ENCODE data around the gene MSX1. TPM values are rescaled to one million over a fixed set of nuclear protein-coding genes. Genes with fewer than 3 reads are reported as not detected.

Gene MSX1
- total RNA-seq, 1 experiment from 2014 or later: 210 TPM

DNA sequence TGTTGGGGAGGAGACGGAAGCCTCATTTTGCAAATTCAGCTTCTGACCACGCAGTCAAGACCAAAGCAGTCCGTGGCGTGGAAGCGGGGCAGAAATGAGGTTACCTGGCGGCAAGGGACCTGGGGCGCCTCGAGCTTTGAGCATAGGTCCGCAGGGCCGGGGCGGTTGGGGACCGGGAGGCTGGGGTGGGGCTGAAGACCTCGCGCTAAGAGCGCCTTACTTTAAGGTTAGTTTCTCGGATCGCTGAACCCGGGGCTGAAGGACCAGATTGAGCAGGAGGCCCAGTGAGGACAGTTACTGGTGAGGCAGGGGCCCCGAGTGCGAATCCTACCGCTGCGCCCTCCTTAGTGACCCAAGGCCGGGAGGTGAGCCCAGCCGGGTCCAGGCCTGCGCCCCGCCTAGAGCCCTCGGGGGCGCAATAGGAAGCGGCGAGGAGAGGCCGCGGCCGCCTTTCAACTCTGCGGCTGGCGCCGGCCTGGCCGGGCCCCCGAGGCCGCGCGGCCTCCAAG lies 7.5 kb downstream of the MSX1 start:
- DNase-seq (ENCODE audit: low spot score): no peak

DNA sequence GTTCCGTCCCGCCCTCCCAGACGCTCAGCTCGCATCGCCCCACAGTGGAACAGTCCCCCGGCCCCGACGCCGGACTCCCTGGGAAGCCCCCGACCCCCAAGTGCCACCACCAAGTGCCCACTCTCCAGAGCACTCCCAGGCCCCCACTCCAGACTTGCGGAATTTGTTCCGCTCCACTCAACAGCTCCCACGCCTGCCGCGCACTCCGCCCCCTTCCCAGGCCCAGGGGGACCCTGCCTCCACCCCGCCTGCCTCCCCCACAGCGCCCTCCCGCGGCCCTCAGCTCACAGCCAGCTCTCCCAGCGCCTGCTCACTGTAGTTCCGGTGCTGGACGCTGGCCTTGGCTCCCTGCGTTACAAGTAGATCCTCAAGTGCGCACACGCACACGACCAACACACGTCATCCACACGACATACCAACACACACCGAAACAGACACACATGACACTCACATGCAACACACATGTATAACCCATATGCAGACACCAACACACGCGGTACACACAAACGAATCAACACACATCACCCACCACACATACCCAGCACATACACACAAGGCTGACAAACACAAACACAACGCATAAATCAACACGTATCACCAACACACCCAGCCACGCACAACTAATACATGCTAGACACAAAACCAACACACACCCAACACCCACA lies 8.0 kb downstream of the MSX1 start:
- DNase-seq (ENCODE audit: low spot score): no peak
- in situ Hi-C loops (cut with HindIII; ENCODE audit: low sequenced_read_pairs): no loop called here

More for the DNA sequence above, 7.5 kb downstream of the MSX1 start:
- in situ Hi-C loops (cut with HindIII; ENCODE audit: low sequenced_read_pairs): no loop called here

DNA sequence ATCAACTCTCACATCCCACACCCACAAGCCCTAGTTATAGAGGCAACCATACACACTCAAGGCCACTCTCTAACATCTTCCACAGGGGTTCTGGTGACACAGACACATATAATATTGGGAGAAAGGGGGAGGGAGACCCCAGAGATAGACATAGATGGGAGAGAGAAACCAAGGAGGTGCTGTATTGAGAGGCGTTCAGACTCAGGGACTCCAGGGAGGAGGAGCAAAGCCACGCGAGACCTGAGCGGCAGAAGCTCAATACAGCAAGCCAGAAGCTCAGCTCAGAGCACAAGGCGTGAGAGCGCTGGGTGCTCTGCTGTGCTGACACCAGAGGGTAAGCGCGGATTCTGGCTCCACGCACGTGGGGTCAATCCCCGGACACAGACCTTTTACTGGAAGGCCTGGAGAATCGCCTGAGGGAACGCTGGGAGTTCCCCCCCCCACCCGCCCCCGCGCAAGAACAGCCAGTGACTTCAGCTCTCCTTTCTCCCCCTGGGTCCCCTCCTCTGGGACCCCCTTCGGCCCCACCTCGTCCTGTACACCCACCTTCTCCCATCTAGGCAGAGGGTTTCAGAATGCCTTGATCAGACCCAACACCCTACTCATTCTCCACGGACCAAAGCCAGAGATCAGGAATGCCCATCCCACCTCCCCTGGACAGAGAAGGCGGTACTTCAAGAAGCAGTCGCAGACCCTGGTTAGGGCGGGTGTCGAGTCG lies 8.7 kb downstream of the MSX1 start:
- in situ Hi-C loops (cut with HindIII; ENCODE audit: low sequenced_read_pairs): no loop called here
- no peak for DNase-seq (ENCODE audit: low spot score)

DNA sequence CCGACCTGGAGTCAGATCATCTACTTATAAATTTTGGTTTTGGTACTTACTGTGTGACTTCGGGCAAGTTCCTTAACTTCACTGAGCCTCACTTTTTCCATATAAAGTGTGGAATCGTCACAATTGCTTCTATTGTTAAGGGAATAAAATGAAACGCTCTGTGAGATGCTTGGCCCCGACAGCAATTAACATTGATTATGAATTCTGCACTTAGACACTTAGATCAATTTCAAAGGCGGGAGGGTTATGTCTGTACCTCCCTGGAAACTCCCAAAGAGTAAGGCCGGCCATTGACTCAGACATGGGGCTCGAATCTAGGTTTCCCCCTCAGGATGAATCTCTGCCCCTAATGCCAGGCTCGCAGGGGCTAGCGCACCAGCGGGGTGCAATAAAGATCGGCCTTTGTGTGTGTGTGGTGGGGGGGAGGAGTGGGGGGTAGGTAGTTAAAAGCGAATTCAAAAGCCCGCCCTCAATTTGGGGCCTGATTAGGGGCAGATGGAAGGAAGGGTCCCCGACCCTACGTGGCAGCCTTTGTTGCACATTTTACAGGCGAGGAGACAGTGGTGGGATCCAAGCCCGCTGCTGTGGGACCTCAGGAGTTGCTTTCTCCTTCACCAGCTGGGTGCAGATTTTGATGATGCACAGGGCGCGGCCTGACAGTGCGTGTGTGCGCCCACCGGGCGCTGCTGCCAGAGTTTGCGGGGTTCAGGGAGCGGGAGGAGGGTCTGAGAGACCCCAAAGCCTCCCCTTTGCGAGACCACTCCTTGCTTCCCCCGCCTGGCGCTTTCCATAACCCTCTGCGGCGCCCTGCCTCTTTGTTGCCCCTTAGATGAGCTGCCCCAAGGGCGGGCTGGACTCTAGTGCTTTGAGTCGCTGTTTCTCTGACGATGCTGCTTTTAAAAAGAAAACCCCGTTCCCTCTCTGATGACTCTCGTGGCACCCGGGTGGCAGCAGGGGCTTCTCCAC lies 9.6 kb downstream of the MSX1 start:
- no peak for DNase-seq (ENCODE audit: low spot score)
- in situ Hi-C loops (cut with HindIII; ENCODE audit: low sequenced_read_pairs): no loop called here

DNA sequence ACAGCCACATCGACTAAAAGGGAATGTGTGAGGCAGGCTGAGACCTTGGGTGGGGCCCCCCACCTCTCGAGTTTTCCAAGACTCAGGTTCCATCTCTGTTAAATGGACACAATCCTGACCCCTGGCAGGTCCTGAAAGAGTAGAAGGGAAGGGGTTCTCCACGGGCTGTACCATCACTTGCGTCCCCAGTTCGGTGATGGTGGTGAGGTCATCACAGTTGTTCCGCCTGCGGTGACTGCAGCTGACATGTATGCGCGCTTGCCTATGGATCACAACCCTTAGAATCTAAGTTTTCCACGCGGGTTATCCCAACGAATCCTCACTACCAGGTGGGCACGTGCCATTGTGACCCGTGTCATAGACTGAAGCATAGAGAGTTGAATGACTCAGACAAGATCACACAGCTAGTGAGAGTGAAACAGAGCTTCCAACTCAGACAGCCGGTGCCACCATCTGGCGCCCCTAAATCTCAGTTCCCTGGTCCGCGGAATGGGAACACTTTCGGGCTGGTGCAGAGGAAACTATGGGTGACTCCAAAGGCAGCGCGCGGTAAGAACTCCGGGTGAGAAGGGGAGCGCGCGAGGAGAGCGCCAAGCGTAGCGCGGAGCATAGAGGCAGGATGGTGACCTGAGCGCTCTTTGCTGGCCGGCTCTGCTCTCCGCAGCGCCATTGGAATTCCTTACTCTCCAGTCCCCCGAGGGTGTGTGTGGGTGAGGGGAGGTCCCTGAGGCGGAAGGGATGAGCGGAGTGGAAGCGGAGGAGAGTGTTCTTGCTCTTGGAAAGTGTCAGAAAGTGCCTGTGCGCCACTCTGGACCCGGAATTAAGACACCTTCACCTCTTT lies 10.5 kb downstream of the MSX1 start:
- in situ Hi-C loops (cut with HindIII; ENCODE audit: low sequenced_read_pairs): no loop called here
- no peak for DNase-seq (ENCODE audit: low spot score)

DNA sequence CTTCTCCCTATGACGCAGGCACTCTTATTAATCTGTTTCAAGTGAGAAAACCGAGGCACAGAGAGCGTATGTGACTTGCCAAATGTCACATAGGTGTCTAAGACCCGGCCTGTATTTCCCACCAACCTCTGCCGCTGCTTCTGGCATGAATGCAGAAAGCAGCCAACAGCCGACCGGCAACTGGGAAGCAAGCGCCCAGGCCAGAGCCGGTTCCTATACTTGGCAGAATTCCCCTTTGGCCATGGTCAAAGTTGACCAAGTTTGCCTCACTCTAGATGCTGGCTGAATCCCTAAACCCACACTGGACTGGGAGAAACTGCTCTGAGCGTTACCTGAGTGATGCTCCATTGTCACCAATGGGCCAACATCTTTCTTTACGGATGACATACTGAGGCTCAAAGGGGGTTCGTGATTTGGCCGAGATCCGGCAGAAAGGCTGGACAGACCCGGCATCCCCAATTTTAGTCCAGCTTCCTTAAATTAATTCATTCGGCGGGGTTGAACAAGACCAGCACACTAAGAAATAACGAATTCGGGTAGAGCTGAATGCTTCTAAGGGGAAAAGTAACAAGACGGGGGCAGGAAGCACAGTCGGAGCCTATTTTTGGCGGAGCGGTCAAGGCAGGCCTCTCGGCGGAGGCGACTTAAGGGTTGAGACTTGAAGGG lies 11.2 kb downstream of the MSX1 start:
- no peak for DNase-seq (ENCODE audit: low spot score)
- in situ Hi-C loops (cut with HindIII; ENCODE audit: low sequenced_read_pairs): no loop called here

DNA sequence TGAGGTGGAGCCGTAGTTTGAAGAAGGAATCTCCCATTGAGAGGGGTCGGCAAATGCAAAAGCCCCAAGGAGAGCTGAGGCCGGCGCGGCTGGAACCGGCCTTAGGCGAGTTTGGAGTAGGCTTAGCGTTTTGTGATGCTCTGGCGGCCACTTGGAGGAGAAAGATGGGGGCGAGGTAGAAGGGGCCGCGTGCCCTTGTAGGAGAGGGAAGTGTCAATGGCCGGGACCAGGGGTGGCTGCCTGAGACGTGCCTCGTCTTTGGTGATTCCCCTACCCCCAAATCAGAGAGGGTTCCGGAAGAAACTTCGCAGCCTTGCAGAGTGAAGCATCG lies 11.7 kb downstream of the MSX1 start:
- DNase-seq (ENCODE audit: low spot score): no peak
- in situ Hi-C loops (cut with HindIII; ENCODE audit: low sequenced_read_pairs): no loop called here

DNA sequence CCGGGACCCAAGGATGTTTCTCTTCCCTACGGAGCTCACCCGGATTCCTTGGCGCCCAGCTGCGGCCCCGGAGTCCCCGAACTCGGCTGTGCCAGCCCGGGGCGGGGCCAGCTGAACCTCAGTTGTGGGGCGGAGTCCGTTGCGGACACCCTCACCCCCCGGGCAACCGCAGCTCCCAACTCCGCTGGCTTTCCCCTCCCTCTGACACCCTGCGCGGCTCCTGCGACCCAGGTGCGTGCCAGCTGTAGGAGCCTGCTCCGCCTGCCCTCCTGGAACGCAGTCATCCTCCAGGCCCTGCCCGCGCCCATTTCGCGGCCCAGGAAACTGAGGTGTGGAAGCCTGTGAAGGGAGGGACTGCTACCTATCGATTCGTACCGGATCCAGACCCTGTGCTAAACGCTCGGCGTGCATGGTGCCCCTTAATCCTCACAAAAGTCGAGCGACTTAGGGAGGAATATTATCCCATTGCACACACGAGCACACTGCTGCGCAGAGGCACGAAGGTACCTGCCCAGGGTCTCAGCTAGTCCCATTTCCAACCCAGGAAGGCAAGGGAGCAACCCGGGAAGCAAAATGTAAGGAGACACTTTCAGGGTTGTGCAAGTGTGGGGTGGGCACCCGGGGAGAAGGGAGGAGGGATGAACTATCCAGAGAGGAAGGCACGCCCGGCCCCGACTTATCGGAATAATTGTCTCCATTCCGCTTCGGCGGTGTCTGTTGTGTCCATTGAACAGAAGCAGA lies 12.3 kb downstream of the MSX1 start:
- DNase-seq (ENCODE audit: low spot score): no peak
- in situ Hi-C loops (cut with HindIII; ENCODE audit: low sequenced_read_pairs): no loop called here

DNA sequence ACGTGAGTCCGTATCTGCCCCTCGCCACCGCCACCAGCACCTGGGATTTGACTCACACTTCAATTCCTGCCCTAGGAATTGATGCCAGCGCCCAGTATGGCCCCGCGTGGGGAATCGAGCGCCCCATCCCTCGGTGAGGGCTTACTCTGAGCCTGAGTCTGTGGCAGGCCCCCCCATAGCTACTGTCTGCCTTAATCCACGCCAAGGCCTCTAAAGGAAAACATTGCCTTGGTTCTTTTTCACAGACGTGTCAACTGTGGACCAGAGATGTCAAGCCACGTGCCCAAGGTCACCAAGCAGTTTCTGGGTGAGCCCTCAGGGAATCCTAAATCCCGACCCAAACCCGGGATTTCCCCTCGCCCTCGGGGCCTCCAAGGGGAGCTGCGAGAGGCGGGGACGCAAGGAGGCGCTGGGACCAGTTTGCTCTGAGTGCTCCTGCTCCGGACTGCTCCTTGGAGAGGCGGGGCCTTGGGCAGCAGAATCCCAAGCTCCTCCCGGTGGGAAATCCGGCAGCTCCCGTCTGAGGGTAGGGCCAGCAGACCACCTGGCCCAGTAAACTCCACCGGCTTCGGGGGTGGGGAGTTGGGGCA lies 12.9 kb downstream of the MSX1 start:
- DNase-seq (ENCODE audit: low spot score): no peak
- in situ Hi-C loops (cut with HindIII; ENCODE audit: low sequenced_read_pairs): no loop called here

DNA sequence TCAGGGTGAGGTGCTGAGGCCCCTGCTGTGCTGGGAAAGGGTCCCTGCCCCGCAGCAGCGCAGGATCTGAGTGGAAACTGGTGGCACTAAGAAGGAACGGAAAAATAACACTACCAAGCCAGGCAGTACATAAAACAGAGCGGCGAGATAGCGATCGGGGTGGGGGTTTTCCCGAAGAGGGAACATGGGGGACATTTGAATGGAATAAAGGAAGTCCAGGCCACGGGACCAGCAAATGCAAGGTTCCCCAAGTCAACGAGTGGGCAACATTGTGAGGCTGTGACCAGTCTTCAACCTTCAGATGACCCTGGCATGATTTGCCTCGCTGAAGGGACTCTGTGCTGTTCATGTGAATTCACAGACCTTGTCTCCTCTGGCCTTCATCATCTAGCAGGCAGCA lies 13.7 kb downstream of the MSX1 start:
- DNase-seq (ENCODE audit: low spot score): no peak
- in situ Hi-C loops (cut with HindIII; ENCODE audit: low sequenced_read_pairs): no loop called here

DNA sequence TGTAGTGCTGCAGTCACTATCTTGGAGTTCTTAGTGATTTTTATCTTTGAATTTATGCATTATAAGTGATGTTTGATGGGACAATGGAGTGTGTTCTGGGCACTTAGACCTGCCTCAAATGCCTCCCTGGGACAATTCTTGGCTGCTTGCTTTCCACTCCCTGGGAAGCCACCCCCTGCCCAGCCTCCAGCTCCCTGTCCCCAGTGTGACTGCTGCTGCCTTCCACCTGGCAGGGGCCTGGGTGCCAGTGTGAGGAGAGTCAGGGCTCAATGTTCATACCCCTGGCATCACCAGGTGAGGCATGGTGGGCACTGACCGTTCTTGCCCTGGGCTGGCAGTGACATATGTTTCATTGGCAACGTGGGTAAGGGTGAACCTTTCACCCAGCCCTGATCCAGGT lies 14.8 kb downstream of the MSX1 start:
- no peak for DNase-seq (ENCODE audit: low spot score)
- in situ Hi-C loops (cut with HindIII; ENCODE audit: low sequenced_read_pairs): no loop called here

DNA sequence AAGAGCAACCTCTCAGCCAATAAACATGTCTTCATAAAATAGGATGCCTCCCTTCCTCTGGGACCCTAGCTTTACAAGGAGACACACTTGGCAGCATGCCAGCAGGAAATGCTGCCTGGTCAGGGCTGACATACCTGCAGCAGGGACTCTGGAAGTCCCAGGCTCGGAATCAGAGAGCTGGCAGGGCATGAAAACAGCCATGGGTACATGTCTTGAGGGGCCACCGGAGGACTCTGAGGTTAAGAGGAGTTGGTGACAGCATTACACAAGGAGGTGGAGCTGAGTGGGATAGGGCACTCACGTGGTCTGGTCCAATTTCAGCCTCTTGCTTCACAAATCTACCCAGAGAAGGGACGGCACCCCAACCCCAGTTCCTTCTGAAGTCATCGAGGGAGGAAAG lies 15.7 kb downstream of the MSX1 start:
- in situ Hi-C loops (cut with HindIII; ENCODE audit: low sequenced_read_pairs): loop anchor here (5.0 kb wide), 1 partner anchor 208 kb away; no protein-coding TSS in a partner anchor
- no peak for DNase-seq (ENCODE audit: low spot score)

DNA sequence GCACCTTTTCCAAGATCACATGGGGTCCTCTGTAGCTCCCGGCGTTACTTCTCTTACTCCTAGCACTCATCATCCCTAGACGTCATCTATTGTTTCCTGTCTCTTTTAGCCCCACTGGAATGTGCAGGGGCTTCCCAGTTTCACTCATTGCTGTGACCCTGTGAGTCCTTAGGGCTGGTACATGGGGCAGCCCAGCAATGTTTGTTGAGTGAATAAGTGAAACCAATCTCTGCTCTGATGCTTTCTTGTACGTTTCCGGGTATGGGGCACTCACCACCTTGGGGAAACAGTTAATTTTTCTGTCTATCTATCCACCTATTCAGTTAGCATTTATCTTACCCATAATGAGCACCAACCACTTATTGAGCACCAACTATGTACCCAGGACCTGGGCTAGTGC lies 16.1 kb downstream of the MSX1 start:
- in situ Hi-C loops (cut with HindIII; ENCODE audit: low sequenced_read_pairs): loop anchor here (5.0 kb wide), 1 partner anchor 208 kb away; no protein-coding TSS in a partner anchor

DNA sequence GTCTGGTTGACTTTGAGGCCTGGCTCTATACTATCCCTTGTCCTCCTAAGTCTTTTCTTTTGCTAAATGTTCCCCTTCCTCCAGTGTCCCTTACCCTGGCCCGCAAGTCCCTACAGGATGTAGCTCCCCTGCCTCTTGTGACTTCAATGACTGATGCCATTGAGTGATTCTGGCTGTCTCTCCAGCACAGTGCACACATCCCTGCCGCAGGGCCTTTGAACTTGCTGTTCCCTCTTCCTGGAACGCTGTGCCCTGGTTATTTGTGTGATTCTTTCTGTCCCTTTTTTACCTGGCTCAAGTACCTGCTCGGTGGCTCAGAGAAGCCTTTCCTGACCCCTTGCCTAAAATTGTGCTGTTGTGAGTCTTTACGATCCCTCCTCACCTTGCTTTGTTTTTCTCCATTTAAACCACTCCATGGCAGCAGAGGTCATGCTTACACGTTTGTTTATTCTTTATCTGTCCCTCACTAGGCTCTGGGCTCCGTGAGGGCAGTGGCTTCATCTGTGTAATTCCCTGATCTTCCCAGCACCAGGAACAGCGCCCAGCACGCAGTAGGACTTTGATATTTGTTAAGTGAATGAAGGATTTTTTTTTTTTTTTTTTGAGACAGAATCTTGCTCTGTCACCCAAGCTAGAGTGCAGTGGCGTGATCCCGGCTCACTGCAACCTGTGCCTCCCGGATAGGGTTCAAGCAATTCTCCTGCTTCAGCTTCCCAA lies 17.6 kb downstream of the MSX1 start:
- no peak for DNase-seq (ENCODE audit: low spot score)
- in situ Hi-C loops (cut with HindIII; ENCODE audit: low sequenced_read_pairs): loop anchor here (5.0 kb wide), 1 partner anchor 210 kb away; no protein-coding TSS in a partner anchor

More for the DNA sequence above, 16.1 kb downstream of the MSX1 start:
- DNase-seq (ENCODE audit: low spot score): no peak

DNA sequence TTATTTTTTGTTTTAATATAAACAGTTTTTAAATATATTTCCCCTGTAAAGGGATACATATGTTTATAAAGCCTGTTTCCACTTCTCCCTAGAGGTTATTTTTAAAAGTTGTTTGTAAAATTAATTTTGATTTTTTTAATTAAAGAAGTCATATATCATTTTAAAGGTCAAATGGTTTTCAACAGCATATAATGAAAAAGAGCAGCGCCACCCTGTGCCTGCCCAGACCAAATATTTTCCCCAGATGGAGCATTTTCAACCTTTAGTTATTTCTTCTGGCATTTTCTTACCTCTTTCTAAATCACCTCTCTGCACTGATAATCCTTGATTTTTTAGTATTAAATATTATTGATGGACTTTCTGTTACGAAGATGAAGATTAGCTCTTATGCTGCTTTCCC lies 21.0 kb downstream of the MSX1 start:
- DNase-seq (ENCODE audit: low spot score): no peak
- in situ Hi-C loops (cut with HindIII; ENCODE audit: low sequenced_read_pairs): no loop called here

DNA sequence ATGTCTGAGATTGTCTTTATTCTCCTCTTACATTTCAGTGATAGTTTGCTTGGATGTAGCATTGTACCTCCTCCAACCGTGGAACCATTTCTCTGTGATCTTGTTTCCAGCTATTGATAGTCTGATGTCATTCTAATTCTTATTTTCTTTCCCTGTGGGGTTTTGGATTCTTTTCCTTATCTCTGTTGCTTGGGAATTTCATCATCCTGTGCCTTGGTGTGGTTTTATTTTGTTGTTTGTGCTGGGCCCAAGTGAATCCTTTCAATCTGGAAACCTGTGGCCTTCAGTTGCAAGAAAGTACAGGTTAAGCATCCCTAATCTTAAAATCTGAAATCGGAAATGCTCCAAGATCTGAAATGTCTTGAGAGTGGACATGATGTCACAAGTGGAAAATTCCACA lies 22.0 kb downstream of the MSX1 start:
- in situ Hi-C loops (cut with HindIII; ENCODE audit: low sequenced_read_pairs): no loop called here
- DNase-seq (ENCODE audit: low spot score): no peak

DNA sequence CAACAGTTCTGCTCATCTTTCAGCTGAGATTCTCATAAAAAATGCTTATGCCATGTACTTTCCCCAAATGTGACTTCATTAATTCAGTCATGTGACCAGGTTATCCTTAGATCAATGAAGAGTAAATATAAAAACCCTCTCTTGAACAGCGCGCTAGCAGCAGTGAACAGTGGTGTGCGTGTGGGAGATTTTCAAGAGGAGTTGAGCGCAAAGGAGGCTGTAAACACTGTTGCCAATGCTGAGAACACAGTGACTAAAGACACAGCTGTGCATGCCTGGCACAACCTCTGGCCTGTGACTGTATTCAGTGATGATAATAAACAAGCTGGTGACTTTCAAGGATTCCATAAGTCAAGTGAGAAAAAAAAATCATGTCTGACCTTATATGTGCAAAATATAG lies 25.1 kb downstream of the MSX1 start:
- in situ Hi-C loops (cut with HindIII; ENCODE audit: low sequenced_read_pairs): no loop called here
- DNase-seq (ENCODE audit: low spot score): no peak
